ENCODE results near the gene GSDME.
A peak's percentile ranks its signal among the peaks of the same experiment; 100 is the strongest.

Gene GSDME

GRCh38 chr7:24728121-24728500, 29.2 kb downstream of the GSDME start:
- no peak for DNase-seq (ENCODE audit: low read depth, low spot score)
- H3K4me3 ChIP-seq (ENCODE audit: low read length) = no peak overlapping the region

DNA sequence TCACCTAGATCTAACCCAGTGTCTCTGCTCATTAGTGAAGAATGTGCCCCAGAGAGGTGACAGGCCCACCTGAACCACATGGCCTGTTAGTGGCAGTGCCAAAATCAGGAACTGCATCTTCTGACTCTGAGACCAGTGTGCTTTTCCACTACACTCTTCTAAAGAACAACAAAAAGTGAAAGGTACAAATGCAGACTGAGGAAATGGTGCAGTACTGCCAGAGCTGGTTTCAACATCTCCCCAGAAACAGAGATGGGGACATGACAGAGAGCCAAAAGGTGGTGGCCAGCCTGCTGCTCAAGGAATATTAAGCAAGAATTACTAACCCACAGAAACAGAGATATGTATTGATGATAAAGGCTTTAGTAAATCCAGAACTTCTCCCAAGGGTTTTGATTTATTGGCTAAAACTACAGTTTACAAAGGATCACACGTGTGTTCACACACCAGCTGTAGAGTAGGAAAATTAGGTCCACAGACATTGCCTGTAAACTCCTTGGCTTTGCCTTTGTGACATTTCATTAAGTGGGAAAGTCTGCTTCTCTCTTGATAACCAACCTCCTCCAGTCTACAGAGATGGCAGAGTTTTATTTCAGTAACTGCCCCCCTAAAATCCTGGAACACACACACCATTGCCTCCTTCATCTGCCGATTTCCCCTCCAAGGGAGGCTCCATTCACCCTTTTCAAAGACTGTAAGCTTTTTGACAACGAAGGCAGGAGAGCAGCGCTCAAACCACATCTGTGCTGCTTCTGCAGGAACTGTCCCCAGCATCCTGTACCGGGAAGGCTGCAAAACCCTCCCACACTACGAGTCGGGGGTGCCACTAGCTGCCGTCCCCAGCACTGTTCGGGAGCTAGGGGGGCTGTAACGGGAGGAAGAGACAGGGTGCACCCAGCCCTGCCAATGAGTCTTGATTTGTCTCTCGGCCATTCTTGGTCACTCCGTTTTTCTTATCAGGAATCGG, 29.8 kb downstream of the GSDME start:
- no peak overlapping the region for H3K4me3 ChIP-seq (ENCODE audit: low read length)
- DNase-seq (ENCODE audit: low read depth, low spot score) = peak; percentile 48

- no peak overlapping the region for H3K4me3 ChIP-seq (ENCODE audit: low read length)
- no peak for DNase-seq (ENCODE audit: low read depth, low spot score)
Observed at GRCh38 chr7:24725554-24726241, 31.6 kb downstream of the GSDME start.

DNA sequence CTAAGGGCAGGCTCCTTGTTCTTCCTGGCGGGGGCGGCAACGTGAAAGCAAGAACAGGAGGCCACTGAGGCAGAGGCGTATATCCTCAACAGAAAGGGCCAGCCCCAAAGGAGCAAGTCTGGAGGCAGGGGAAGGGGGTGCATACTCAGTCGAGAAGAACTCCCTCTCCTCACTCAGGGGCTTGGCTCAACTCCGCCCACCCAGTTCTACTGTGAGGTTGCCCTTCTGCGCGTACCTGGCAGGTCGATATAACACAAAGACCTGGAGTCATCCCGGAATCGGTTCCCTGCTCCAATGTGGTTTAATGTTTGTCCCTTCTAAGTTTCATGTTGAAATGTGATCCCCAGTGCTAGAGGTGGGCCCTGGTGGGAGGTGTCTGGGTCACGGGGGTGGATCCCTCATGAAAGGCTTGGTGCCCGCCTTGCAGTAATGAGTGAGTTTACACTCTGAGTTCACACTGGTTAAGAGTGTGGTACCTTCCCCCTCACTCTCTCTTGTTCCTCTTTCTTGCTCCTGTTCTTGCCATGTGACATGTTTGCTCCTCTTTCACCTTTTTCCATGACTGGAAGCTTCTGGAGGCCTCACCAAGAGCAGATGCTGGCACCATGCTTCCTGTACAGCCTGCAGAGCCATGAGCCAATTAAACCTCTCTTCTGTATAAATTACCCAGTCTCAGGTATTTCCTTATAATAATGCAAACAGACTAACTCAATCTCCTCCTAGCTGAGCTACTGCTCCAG, 32.6 kb downstream of the GSDME start:
- no peak for DNase-seq (ENCODE audit: low read depth, low spot score)
- H3K4me3 ChIP-seq (ENCODE audit: low read length) = no peak overlapping the region

- H3K4me3 ChIP-seq (ENCODE audit: low read length) = no peak overlapping the region
- no peak for DNase-seq (ENCODE audit: low read depth, low spot score)
Observed at GRCh38 chr7:24723178-24723530, 34.1 kb downstream of the GSDME start.

DNA sequence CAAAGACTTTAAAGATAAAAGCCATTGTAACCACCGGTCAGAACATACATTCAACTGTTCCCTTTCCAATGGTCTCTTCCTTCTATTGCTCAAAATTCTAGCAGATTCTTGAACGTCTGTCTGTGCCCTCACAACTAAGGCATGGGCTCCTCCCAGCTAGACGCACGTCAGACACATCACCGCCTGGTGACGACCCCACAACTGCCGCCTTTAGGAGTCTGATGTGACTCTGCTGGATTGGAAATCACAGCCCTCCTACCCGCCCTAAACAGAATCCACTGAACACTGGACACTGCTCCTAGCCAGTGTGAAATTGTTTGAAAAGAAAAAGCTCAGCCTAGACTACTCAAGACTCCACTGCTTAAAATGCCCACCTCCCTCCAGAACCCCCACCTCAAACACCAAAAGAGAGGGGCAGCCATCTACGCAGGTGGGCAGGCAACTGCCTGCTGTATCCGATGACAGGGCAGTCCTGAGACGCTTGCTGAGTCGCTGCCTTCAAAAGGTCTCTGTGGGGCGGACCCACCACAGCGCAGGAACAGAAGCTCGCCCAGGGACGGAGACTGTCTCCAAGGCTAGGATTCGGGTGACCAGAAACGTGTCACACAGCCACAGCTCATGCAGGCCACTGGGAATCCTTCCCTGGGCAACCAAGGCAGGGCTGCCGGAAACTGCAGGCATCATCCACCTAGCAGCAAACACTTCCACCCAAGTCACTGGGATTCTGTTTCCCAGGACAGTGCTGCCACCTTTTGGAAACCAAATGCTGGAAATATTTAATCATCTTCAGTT, 34.7 kb downstream of the GSDME start:
- no peak for DNase-seq (ENCODE audit: low read depth, low spot score)
- no peak overlapping the region for H3K4me3 ChIP-seq (ENCODE audit: low read length)

DNA sequence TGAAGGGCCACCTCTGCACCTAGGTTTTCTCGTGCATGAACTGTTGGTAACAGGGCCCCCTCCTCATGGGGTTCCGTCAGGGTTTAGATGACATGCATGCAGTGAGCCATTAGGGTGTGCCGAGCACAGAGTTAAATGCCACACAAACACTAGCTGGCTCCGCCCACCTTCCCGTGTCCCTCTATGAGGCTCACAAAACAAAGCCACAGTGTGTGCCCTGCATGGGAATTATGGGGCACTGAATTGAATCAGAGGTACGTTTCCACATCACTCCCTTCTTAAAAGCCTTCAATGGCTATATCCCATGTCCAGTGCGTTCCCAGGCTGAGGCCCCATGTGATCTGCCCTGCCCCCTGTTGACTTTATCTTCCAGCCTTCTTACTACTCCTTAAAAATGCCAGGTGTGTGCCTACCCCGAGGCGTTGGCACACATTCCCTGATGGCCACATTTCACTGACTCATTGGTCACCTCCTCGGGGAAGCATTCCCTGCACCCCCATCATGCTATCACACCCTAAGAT, 35.7 kb downstream of the GSDME start:
- H3K4me3 ChIP-seq (ENCODE audit: low read length) = no peak overlapping the region
- DNase-seq (ENCODE audit: low read depth, low spot score) = no peak

DNA sequence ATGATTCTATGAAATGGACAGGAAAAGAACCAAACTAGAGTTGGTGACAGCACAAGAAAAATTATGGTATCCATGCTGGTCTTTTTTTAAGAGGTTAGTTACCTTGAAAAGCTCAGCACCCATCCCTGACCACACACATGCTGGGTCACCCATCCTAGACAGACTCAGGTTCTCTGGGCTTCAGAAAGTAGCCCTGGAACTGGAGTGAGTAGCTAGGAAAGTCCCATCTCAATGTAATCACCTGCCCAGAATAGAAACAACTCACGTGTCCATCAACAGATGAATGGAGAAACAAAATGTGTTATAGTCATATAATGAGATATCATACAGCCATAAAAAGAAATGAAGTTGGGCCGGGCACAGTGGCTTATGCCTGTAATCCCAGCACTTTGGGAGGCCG, 37.0 kb downstream of the GSDME start:
- DNase-seq (ENCODE audit: low read depth, low spot score) = no peak

DNA sequence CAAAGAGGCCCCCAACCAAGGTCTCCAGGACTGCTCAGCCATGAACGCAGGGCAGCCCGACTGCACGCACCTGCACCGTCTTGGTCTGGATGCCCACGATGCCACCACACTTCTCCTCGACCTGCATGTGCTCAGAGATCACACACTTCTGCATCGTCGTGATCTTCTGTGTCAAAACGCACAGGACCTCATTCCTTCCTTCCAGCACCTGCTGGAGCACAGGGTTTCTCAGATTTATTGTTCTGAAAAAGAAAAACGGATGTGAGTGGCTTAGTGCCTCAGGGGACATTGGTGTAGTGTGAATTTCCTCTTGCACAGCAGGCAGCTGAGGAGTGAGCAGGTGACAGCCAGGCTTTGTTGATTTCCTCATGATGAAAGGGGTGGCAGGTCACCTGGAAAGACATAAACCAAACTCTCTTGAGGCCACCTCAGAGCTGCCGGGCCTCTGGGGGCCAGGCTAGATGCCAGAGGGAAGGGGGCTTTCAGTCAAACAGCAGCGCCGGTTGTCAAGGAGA, 38.2 kb downstream of the GSDME start:
- no peak overlapping the region for H3K4me3 ChIP-seq (ENCODE audit: low read length)

More for the DNA sequence above, 37.0 kb downstream of the GSDME start:
- no peak overlapping the region for H3K4me3 ChIP-seq (ENCODE audit: low read length)

DNA sequence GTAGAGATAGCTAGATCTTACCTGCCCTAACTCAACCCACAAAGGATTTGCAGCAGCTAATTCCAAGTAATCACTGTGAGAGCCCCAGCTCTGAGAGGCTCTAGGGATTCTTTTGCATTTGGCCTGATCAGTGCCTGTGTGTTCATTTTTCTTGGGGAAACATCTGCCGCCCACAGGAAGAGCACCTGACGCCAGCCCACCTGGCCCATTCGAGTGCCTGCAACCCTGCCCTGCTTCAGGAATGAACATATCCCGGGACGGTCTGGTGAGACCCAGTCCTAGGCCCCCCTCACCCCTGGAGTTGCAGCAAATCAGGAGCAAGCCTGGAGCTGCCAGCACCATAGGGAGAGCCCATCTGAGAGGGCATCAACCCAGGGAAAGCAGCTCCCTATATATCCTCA, 38.8 kb downstream of the GSDME start:
- H3K4me3 ChIP-seq (ENCODE audit: low read length) = no peak overlapping the region
- DNase-seq (ENCODE audit: low read depth, low spot score) = no peak

More for the DNA sequence above, 38.2 kb downstream of the GSDME start:
- DNase-seq (ENCODE audit: low read depth, low spot score) = peak; percentile 71

GRCh38 chr7:24717694-24718320, 39.5 kb downstream of the GSDME start:
- no peak overlapping the region for H3K4me3 ChIP-seq (ENCODE audit: low read length)

DNA sequence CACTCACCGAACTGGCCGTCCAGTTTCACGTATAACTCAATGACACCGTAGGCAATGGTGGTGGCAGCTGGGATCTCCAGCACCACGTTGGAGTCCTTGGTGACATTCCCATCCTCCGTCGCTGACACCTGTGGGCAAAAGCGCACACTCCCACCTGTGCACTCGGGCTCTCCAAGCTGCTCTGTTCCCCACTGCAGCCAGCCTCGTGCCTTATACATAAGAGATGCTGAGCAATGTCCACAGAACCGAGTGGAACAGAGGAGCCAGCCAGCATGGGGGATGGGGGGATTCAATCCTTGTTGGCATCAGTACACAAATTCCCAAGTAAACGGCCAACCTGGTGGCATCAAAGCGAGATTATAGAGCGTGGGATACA, 40.0 kb downstream of the GSDME start:
- H3K4me3 ChIP-seq (ENCODE audit: low read length) = no peak overlapping the region
- DNase-seq (ENCODE audit: low read depth, low spot score) = no peak

More at GRCh38 chr7:24717694-24718320, 39.5 kb downstream of the GSDME start:
- no peak for DNase-seq (ENCODE audit: low read depth, low spot score)

GRCh38 chr7:24716480-24717246, 40.6 kb downstream of the GSDME start:
- no peak overlapping the region for H3K4me3 ChIP-seq (ENCODE audit: low read length)
- no peak for DNase-seq (ENCODE audit: low read depth, low spot score)

DNA sequence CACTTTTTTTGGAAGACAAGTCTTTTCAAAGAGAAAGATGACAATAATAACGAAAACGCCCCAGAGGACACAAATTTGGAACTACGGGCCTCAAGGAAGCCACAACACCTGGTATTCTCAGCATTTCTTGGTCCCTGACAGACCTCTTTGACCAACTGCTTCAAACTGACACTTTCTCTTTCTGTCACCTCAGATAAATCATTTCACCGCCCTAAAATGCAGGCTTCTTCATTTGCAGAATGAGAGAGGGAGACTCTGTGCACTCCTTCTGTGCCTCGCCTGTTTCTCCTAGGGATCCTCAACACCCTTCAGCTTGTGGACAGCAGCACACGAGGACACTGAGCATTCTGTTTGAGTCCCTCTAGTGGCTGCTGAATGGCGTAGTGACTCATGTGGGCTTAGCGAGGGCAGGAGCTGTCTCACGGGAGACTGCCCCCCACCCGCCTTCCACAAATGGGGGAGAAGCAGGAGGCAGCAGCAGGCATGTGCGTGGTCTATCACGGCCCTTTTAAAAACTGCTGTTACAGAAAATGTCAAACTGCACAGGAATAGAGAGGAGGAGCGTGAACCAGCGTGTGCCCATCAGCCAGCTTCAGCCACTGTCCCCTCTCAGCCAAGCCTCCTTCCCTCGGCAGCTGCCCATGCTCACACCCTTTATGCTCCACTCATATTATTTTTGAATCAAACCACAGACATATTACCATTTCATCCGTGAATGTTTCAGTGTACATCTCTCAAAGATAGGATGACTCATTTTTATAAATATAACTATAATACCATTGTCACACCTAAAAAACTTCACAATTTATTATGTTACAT, 41.4 kb downstream of the GSDME start:
- no peak overlapping the region for H3K4me3 ChIP-seq (ENCODE audit: low read length)
- peak; percentile 49 for DNase-seq (ENCODE audit: low read depth, low spot score)

DNA sequence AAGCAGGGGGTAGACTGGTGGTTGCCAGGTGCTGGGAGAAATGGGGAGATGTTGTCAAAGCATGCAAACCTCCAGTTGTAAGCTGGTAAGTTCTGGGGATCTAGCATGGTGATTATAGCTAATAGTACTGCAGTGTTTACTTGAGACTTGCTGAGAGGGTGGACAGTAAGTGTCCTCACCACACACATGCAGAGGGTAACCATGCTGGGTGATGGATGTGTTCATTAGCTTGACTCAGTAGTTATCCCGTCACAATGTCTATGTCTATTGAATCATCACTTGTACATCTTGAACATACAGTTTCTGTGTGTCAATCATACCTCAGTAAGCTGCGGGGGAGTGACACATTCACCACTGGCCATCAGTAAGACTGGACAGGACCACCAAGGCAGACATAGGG, 42.1 kb downstream of the GSDME start:
- no peak for DNase-seq (ENCODE audit: low read depth, low spot score)
- H3K4me3 ChIP-seq (ENCODE audit: low read length) = no peak overlapping the region

GRCh38 chr7:24714676-24715010, 42.6 kb downstream of the GSDME start:
- no peak for DNase-seq (ENCODE audit: low read depth, low spot score)

More at GRCh38 chr7:24714676-24715010, 42.6 kb downstream of the GSDME start:
- H3K4me3 ChIP-seq (ENCODE audit: low read length) = no peak overlapping the region
